DND-41 (cell line): ENCODE results near the gene ABCD1.

ENCODE experiments used
- EZH2 ChIP-seq: IDR thresholded peaks from 3 replicates; pipeline ENCODE4 v1.6.1; 2012; ENCODE audit warnings: borderline replicate concordance, low read depth, mild to moderate bottlenecking, moderate library complexity, low read length, inconsistent platforms; ENCODE audit not compliant: severe bottlenecking
- TF ChIP-seq, protein P1 (sequence below): IDR thresholded peaks from 2 replicates; pipeline ENCODE4 v1.5.1; 2012; ENCODE audit warnings: borderline replicate concordance, low read length, moderate library complexity, mild to moderate bottlenecking; ENCODE audit not compliant: poor library complexity, severe bottlenecking; ENCODE audit errors: extremely low read depth

DNA sequence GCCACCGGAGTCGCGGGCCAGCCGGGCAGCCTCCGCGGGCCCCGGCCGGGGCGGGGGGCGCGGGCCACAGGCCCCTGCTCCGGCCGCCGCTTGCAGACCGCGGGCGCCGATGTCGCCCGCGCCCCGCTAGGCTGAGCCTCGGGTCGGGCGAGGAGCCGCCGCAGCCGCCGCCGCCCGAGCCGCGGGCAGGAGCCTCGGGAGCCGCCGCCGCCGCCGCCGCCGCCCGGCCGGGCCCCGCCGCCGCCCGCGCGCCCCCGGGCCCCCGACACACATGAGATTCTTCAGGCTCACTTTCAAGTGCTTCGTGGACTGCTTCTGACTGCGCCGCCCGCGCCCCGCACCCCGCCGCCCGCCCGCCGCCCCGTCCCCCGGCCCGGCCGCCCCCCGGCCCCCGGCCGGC, 36.6 kb upstream of the ABCD1 start:
- no peak for TF ChIP-seq EZH2
- TF ChIP-seq, protein P1, sequence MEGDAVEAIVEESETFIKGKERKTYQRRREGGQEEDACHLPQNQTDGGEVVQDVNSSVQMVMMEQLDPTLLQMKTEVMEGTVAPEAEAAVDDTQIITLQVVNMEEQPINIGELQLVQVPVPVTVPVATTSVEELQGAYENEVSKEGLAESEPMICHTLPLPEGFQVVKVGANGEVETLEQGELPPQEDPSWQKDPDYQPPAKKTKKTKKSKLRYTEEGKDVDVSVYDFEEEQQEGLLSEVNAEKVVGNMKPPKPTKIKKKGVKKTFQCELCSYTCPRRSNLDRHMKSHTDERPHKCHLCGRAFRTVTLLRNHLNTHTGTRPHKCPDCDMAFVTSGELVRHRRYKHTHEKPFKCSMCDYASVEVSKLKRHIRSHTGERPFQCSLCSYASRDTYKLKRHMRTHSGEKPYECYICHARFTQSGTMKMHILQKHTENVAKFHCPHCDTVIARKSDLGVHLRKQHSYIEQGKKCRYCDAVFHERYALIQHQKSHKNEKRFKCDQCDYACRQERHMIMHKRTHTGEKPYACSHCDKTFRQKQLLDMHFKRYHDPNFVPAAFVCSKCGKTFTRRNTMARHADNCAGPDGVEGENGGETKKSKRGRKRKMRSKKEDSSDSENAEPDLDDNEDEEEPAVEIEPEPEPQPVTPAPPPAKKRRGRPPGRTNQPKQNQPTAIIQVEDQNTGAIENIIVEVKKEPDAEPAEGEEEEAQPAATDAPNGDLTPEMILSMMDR = no peak
